GM19025 (cell line): Measurements from ENCODE around the gene CELF2.
A peak's percentile ranks its signal among the peaks of the same experiment; 100 is the strongest.

Experiments
- ATAC-seq: cut with Tn5 transposase; IDR thresholded peaks from one replicate; pipeline ENCODE4 v1.9.1; 2021; ENCODE audit warnings: mild to moderate bottlenecking, low read depth, moderate library complexity; ENCODE audit not compliant: unreplicated experiment

CELF2 gene

GRCh38 chr10:11189582-11190376 is 172.1 kb downstream of the CELF2 start:
- ATAC-seq = no peak

GRCh38 chr10:11191190-11191589 is 173.5 kb downstream of the CELF2 start:
- no peak for ATAC-seq

GRCh38 chr10:11191678-11192077 is 174.0 kb downstream of the CELF2 start:
- no peak for ATAC-seq

- ATAC-seq = no peak
Measured at GRCh38 chr10:11192304-11193000, 174.8 kb downstream of the CELF2 start.

GRCh38 chr10:11193001-11193551 is 175.4 kb downstream of the CELF2 start:
- no peak for ATAC-seq

- no peak for ATAC-seq
Measured at GRCh38 chr10:11194859-11195586, 177.4 kb downstream of the CELF2 start.

- no peak for ATAC-seq
Measured at GRCh38 chr10:11195623-11196022, 178.0 kb downstream of the CELF2 start.

GRCh38 chr10:11197266-11197712 is 179.6 kb downstream of the CELF2 start:
- peak; percentile 49 for ATAC-seq

- no peak for ATAC-seq
Measured at GRCh38 chr10:11197878-11198277, 180.2 kb downstream of the CELF2 start.

- no peak for ATAC-seq
Measured at GRCh38 chr10:11201911-11202310, 184.2 kb downstream of the CELF2 start.

- no peak for ATAC-seq
Measured at GRCh38 chr10:11204351-11204942, 186.8 kb downstream of the CELF2 start.

- no peak for ATAC-seq
Measured at GRCh38 chr10:11205030-11205772, 187.5 kb downstream of the CELF2 start.

GRCh38 chr10:11206676-11207559 is 189.2 kb downstream of the CELF2 start:
- no peak for ATAC-seq

- ATAC-seq = no peak
Measured at GRCh38 chr10:11207560-11207844, 189.8 kb downstream of the CELF2 start.

GRCh38 chr10:11208243-11208642 is 190.6 kb downstream of the CELF2 start:
- ATAC-seq = no peak

GRCh38 chr10:11208908-11209829 is 191.5 kb downstream of the CELF2 start:
- peak; percentile 61 for ATAC-seq

- peak; percentile 30 for ATAC-seq
Measured at GRCh38 chr10:11209830-11210181, 192.1 kb downstream of the CELF2 start.
